Left lung (tissue), 10 donors: ENCODE measurements around the gene PTTG2. TPM values are rescaled to one million over a fixed set of nuclear protein-coding genes. Genes with fewer than 3 reads are reported as not detected.
A peak's percentile ranks its signal among the peaks of the same experiment; 100 is the strongest.

Experiments
- ATAC-seq: fragments of 200-7000 bp; cut with Tn5 transposase; one replicate; pipeline ENCODE4 v1.9.1; 2020; ENCODE audit warnings: moderate library complexity
- DNase-seq, 4 donors: peaks; one replicate each; pipeline ENCODE4 v3.0.0-alpha.2; 2013 to 2020
- H3K27ac ChIP-seq, 2 donors: fragments of 200-600 bp; sonication (generic) in 1 of 2; one replicate each; pipeline versions ENCODE4 v1.5.0 to v1.8.0; 2020 to 2021
- H3K27me3 ChIP-seq, 2 donors: fragments of 200-600 bp; sonication (generic) in 1 of 2; one replicate each; pipeline versions ENCODE4 v1.5.0 to v1.8.0; 2020 to 2021
- H3K36me3 ChIP-seq, 2 donors: fragments of 200-600 bp; sonication (generic) in 1 of 2; one replicate each; pipeline versions ENCODE4 v1.5.0 to v1.8.0; 2020 to 2021
- H3K4me1 ChIP-seq, 2 donors: fragments of 200-600 bp; one replicate each; pipeline ENCODE4 v1.8.0; 2021
- H3K4me3 ChIP-seq, 2 donors: fragments of 200-600 bp; sonication (generic) in 1 of 2; one replicate each; pipeline versions ENCODE4 v1.5.0 to v1.8.0; 2020 to 2021; ENCODE audit warnings: mild to moderate bottlenecking in 1 of 2
- H3K9me3 ChIP-seq, 2 donors: fragments of 200-600 bp; sonication (generic) in 1 of 2; one replicate each; pipeline versions ENCODE4 v1.5.0 to v1.8.0; 2020 to 2021
- CTCF ChIP-seq, 2 donors: fragments of 200-600 bp; sonication (generic) in 1 of 2; IDR thresholded peaks; one replicate each; pipeline versions ENCODE4 v1.5.0 to v1.8.0; 2021; ENCODE audit warnings: antibody characterized with exemption in 2 of 2
- intact Hi-C, 2 donors: fragments of 100-400 bp; cut with DNase I; formaldehyde crosslinking; loops; one replicate each; pipeline versions ENCODE4 v1.11.2 to v1.14.2; 2022
- polyA plus RNA-seq, 6 donors: library from polyadenylated mRNA; unstranded; fragments of 120-200 nt; gene quantifications; one replicate each; pipeline ENCODE4 v1.2.1, GENCODE V29; 2013; ENCODE audit not compliant: insufficient read length in 6 of 6
- total RNA-seq, 2 donors: library from RNA; stranded (reverse); fragmentation: NEBNext Ultra II Directional; extraction: Animal tissue kit (Norgen Biotek cat#: 25700); gene quantifications; one replicate each; pipeline ENCODE4 v1.2.1, GENCODE V29; 2021
- donor health status: DM: no; HTN: yes; CAD: no.
- donor health status: DM: no; HTN: no; CAD: no.

PTTG2 gene
- total and polyA plus RNA-seq, 8 donors = 0.58 TPM; not detected in 7

DNA sequence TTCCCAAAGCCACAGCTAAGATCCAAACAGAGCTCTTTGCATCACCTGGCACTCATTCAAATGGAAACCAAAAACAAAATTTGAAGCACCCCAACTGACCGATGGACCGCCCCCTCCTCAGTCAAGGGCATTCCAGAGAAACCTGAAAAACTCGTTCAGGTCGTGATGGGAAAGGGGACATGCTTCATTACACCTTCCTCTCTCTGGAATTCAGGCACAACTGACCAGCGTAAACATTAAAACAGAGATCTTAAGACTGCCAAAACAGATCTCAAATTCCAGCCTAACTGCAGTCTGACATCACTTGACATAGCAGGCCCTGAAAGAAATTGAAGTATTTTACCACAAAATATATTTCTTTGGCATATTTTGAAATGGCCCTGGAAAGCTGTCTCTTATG is 28.5 kb downstream of the PTTG2 start:
- Histone ChIP-seq H3K27me3 (no peaks in the 10 kb centered on the region), H3K4me1 (peaks cover 17 to 42% of the 10 kb centered on the region in 2 donors), H3K9me3 (no peaks in the 10 kb centered on the region), H3K27ac (peak overlapping the region in 1 of 2 donors; percentile 67), H3K36me3 (no peaks in the 10 kb centered on the region), H3K4me3 (no peak overlapping the region)
- no peak for TF ChIP-seq CTCF (IDR thresholded peaks at IDR 0.05)
- ATAC-seq = peak; percentile 18
- no peak for DNase-seq
- intact Hi-C loops = no loop called here

DNA sequence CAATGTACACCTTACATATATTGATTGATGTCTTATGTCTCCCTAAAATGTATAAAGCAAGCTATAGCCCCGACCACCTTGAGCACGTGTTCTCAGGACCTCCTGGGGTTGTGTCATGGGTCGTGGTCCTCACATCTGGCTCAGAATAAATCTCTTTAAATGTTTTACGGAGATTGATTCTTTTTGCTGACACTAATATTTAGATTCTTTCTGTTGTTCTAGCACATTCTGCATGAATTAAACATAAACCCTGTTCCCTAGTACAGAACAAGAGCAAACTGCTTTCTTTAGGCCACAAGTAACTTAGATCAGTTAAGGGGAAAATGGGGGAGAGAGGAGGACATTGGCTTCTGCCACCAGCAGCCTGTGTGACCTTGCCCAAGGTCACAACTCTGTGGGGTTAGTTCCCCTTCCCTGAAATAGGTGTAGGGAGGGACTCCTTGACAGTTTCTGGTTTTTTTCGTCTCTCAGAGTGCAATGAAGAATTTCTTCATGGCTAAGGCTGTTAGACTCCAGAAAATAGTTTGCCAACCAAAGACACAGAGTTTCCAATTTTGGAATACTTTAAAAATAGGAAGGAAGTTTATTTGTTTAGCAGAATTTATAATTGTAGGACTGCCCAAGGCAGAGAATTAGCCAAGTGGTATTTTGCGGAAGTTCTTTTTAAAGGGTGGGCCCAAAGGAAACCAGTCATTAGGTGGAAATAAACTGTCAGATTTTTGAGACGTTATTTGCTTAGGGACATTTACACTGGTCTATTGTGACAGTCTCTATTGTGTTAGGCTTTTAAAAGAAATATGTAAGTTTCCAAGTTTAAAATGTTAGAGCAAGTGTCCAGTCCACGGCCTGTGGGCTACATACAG is 29.4 kb downstream of the PTTG2 start:
- TF ChIP-seq CTCF (IDR thresholded peaks at IDR 0.05) = no peak
- no peak overlapping the region for H3K4me3 ChIP-seq
- peak; percentile 59 for ATAC-seq
- H3K4me1 ChIP-seq = peaks cover 17 to 49% of the 10 kb centered on the region in 2 donors
- no peak for DNase-seq
- intact Hi-C loops = no loop called here
- peak overlapping the region; percentile 67 to 72 for H3K27ac ChIP-seq
- no peaks in the 10 kb centered on the region for H3K27me3 ChIP-seq
- H3K36me3 ChIP-seq = no peaks in the 10 kb centered on the region
- no peaks in the 10 kb centered on the region for H3K9me3 ChIP-seq

DNA sequence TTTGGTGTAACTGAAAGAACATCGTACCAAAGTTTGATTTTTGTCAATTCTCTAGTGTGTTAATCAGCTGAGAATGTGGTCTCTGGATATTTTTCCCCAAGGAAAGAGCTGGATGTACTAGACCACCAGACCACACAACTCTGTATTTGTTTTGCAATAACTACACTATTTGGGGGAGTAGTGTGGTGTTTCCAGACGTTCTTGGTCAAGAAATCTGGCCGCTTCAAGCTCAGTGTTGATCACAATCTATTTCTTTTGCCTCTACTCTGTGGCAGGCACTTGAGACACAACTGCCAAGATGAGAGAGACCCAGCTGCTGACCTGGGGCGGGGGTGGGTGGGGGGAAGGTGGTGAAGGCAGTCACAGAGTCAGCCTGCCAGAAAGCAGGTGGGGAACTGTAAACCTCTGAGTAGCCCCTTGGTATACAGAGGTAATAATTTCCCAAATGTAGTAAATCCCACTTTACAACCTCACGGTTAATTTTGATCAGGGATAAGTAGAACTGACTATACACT is 30.6 kb downstream of the PTTG2 start:
- DNase-seq = no peak
- Histone ChIP-seq H3K36me3 (no peaks in the 10 kb centered on the region), H3K4me3 (no peak overlapping the region), H3K9me3 (no peaks in the 10 kb centered on the region), H3K27ac (peak overlapping the region; percentile 67 to 72), H3K27me3 (no peaks in the 10 kb centered on the region), H3K4me1 (peaks cover 17 to 49% of the 10 kb centered on the region in 2 donors)
- ATAC-seq = no peak
- intact Hi-C loops = no loop called here
- TF ChIP-seq CTCF (IDR thresholded peaks at IDR 0.05) = no peak

DNA sequence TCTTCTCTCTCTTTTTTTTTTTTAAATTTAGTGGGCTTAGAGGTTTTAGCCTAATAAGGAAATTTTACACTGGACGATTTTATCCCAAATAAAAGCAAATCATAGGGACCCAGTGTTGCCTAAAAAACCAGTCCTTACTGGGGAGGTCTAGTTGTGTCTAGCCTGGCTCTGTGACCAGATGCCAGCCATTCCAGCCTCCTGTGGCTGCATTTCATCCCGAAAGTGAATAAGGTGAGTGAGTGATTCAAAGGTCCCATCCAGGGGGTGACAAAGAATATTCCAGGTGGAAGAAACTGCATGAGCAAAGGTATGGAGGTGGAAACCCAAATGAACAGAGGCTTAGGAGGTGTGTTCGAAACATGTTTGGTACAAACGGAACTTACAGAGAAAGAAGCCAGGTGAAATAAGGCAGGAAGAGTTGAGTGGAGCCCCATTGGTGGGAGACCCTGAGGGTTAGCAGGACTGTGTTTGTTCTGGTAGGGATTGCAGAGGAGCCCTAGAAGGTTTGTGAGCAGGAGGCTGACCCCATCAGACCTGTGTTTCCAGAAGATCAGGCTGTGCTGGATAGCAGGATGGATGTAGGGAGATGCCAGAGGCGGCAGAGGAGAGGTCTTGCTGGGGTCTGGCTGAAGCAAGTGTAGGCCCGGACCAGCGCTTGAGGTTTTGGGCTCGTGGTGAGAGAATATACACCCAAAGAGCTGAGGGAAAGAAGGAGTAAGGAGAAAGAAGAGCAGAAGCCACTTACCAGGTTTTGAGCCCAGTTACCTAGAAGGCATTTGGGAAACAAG is 31.6 kb downstream of the PTTG2 start:
- peak overlapping the region in 1 of 2 donors; percentile 67 for H3K27ac ChIP-seq
- no peaks in the 10 kb centered on the region for H3K36me3 ChIP-seq
- H3K9me3 ChIP-seq = no peaks in the 10 kb centered on the region
- TF ChIP-seq CTCF (IDR thresholded peaks at IDR 0.05) = no peak
- peaks cover 17 to 49% of the 10 kb centered on the region in 2 donors for H3K4me1 ChIP-seq
- DNase-seq = no peak
- no peak overlapping the region for H3K4me3 ChIP-seq
- ATAC-seq = no peak
- no peaks in the 10 kb centered on the region for H3K27me3 ChIP-seq
- intact Hi-C loops = no loop called here

- Histone ChIP-seq H3K27ac (no peak overlapping the region), H3K27me3 (no peaks in the 10 kb centered on the region), H3K9me3 (no peaks in the 10 kb centered on the region), H3K4me3 (no peak overlapping the region), H3K4me1 (peaks cover 13 to 37% of the 10 kb centered on the region in 2 donors), H3K36me3 (no peaks in the 10 kb centered on the region)
- DNase-seq = no peak
- no peak for TF ChIP-seq CTCF (IDR thresholded peaks at IDR 0.05)
- intact Hi-C loops = no loop called here
- no peak for ATAC-seq
These were observed 33.6 kb downstream of the PTTG2 start for GRCh38 chr4:37993806-37994205.
